ENCODE results near the gene COL4A1. TPM values are rescaled to one million over a fixed set of nuclear protein-coding genes. Genes with fewer than 3 reads are reported as not detected.

The COL4A1 gene
- polyA plus RNA-seq, 1 donor (not counting 4 experiments of a cell fraction or from before 2014, with no cell fraction given) = 22.3 TPM

DNA sequence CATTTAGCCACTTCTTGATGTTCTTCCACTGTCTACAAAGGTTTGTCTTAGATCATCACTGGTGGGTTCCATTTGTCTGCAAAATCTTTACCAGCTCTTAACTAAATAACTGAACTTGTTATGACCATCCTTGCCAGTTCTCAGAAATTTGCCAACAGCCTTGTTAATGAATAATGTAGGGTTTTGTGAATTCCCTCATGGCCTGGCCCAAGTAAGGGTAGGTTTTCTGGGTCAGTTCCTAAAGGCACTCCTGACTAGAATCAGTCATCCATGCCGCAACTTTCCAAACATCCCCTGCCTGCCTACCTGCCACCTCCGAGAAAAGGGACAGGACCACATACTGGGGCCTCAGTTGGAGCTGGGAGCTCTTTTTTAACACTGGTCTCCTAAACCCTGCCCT is 4.0 kb downstream of the COL4A1 start:
- H4K20me1 ChIP-seq (ENCODE audit: control insufficient read depth, extremely low read depth, insufficient read depth, low read length) = no peaks in the 10 kb centered on the region
- H3K4me2 ChIP-seq (ENCODE audit: control insufficient read depth, extremely low read depth, insufficient read depth, low read depth, low read length) = no peak overlapping the region
- no peak overlapping the region for H3K4me3 ChIP-seq (ENCODE audit: control insufficient read depth in 2 of 3, extremely low read depth in 1 of 3, insufficient read depth in 2 of 3, low read depth in 1 of 3, low read length in 3 of 3)
- H3K9me3 ChIP-seq (ENCODE audit: control insufficient read depth, low read depth, low read length) = no peaks in the 10 kb centered on the region
- H3K4me1 ChIP-seq (ENCODE audit: control insufficient read depth, extremely low read depth, insufficient read depth, low read length) = peaks cover 31% of the 10 kb centered on the region
- H2AFZ ChIP-seq (ENCODE audit: control insufficient read depth, low read length) = no peak overlapping the region
- peaks cover 67% of the 10 kb centered on the region for H3K79me2 ChIP-seq (ENCODE audit: control insufficient read depth, insufficient read depth, low read length)
- no peak overlapping the region for H3K9ac ChIP-seq (ENCODE audit: control insufficient read depth, extremely low read depth, insufficient read depth, low read length)
- no peak for TF ChIP-seq EZH2 (IDR thresholded peaks at IDR 0.05; ENCODE audit: low read length)
- TF ChIP-seq, protein P1, sequence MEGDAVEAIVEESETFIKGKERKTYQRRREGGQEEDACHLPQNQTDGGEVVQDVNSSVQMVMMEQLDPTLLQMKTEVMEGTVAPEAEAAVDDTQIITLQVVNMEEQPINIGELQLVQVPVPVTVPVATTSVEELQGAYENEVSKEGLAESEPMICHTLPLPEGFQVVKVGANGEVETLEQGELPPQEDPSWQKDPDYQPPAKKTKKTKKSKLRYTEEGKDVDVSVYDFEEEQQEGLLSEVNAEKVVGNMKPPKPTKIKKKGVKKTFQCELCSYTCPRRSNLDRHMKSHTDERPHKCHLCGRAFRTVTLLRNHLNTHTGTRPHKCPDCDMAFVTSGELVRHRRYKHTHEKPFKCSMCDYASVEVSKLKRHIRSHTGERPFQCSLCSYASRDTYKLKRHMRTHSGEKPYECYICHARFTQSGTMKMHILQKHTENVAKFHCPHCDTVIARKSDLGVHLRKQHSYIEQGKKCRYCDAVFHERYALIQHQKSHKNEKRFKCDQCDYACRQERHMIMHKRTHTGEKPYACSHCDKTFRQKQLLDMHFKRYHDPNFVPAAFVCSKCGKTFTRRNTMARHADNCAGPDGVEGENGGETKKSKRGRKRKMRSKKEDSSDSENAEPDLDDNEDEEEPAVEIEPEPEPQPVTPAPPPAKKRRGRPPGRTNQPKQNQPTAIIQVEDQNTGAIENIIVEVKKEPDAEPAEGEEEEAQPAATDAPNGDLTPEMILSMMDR (optimal IDR thresholded peaks at IDR 0.05 in 1 of 3, IDR thresholded peaks at IDR 0.05 in 1 of 3, conservative IDR thresholded peaks at IDR 0.05 in 1 of 3; ENCODE audit: extremely low read depth in 1 of 3, insufficient read depth in 2 of 3, low read length in 3 of 3) = no peak
- dilution Hi-C loops (cut with MboI; ENCODE audit: extremely low pct_ligation_motif_present, low sequenced_read_pairs) = no loop called here
- peaks cover 0 to 6% of the 10 kb centered on the region in 2 experiments for H3K36me3 ChIP-seq (ENCODE audit: control insufficient read depth in 2 of 2, extremely low read depth in 1 of 2, insufficient read depth in 2 of 2, low read length in 2 of 2)
- FAIRE-seq (no peak), DNase-seq (ENCODE audit: low read depth, low spot score) (no peak)
- H3K27me3 ChIP-seq (ENCODE audit: control insufficient read depth, extremely low read depth, insufficient read depth, low read length) = no peaks in the 10 kb centered on the region
- H3K27ac ChIP-seq (ENCODE audit: control insufficient read depth, insufficient read depth, low read length) = no peak overlapping the region
- H3K9me1 ChIP-seq (ENCODE audit: control insufficient read depth, extremely low read depth, insufficient read depth, low read length) = peaks cover 2% of the 10 kb centered on the region

DNA sequence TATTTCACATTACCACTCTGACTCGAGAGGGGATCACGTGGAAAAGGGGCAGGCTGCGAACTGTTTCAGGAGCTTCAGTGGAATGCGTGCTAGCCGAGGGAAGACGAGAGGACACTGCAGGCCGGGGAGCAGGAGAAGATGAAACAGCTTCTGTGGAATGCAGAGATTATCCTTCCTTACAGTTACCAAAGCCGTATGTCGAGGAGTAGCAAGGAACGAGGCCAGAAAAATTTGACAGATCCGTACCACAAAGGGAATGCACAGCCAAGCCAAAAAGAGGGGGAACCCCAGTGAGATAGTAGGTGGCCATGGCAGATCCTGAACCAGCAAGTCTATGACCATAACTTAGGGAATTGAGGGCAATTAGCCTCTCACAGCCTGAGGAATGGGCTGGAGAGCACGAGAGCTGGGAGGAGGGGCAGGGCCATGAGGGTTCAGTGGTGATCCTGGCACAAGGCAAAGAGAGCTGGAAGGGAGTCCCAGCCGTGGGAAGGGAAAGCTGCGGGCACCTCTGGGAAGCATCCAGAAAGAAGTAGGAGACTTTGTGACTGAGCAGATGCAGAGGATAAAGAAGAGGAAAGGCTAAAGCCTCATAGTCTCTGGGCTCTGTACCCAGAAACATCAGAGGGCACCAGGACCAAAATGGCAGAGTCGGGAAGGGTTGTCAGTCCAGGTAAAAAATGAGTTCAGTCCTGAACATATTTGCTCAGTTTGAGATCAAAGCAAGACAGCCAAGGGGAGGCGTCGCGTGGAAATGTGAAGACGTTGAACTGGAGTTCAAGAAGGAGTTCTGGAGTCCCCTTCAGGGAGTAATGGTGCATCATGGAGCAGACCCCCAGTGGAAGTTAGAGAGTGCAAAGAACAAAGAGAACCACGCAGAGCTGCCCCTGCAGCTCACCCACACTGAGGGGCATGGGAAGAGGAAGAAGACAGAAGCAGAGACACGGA is 5.1 kb downstream of the COL4A1 start:
- Histone ChIP-seq H3K9me1 (ENCODE audit: control insufficient read depth, extremely low read depth, insufficient read depth, low read length) (peaks cover 2% of the 10 kb centered on the region), H2AFZ (ENCODE audit: control insufficient read depth, low read length) (no peak overlapping the region), H3K4me1 (ENCODE audit: control insufficient read depth, extremely low read depth, insufficient read depth, low read length) (peaks cover 31% of the 10 kb centered on the region), H3K9ac (ENCODE audit: control insufficient read depth, extremely low read depth, insufficient read depth, low read length) (peak overlapping the region; percentile 4), H3K4me2 (ENCODE audit: control insufficient read depth, extremely low read depth, insufficient read depth, low read depth, low read length) (peak overlapping the region; percentile 18), H3K27me3 (ENCODE audit: control insufficient read depth, extremely low read depth, insufficient read depth, low read length) (no peaks in the 10 kb centered on the region), H3K79me2 (ENCODE audit: control insufficient read depth, insufficient read depth, low read length) (peaks cover 63% of the 10 kb centered on the region), H3K9me3 (ENCODE audit: control insufficient read depth, low read depth, low read length) (no peaks in the 10 kb centered on the region), H4K20me1 (ENCODE audit: control insufficient read depth, extremely low read depth, insufficient read depth, low read length) (no peaks in the 10 kb centered on the region), H3K36me3 (ENCODE audit: control insufficient read depth in 2 of 2, extremely low read depth in 1 of 2, insufficient read depth in 2 of 2, low read length in 2 of 2) (peaks cover 0 to 6% of the 10 kb centered on the region in 2 experiments), H3K27ac (ENCODE audit: control insufficient read depth, insufficient read depth, low read length) (no peak overlapping the region), H3K4me3 (ENCODE audit: control insufficient read depth in 2 of 3, extremely low read depth in 1 of 3, insufficient read depth in 2 of 3, low read depth in 1 of 3, low read length in 3 of 3) (no peak overlapping the region)
- dilution Hi-C loops (cut with MboI; ENCODE audit: extremely low pct_ligation_motif_present, low sequenced_read_pairs) = no loop called here
- DNase-seq (ENCODE audit: low read depth, low spot score) (no peak), FAIRE-seq (peak; percentile 64)
- no peak for TF ChIP-seq EZH2 (IDR thresholded peaks at IDR 0.05; ENCODE audit: low read length)
- TF ChIP-seq, protein P1 (optimal IDR thresholded peaks at IDR 0.05 in 1 of 3, IDR thresholded peaks at IDR 0.05 in 1 of 3, conservative IDR thresholded peaks at IDR 0.05 in 1 of 3; ENCODE audit: extremely low read depth in 1 of 3, insufficient read depth in 2 of 3, low read length in 3 of 3) = no peak

Measured in keratinocyte (primary cell).